Measurements from ENCODE around the gene ING3. TPM values are rescaled to one million over a fixed set of nuclear protein-coding genes. Genes with fewer than 3 reads are reported as not detected.

The ING3 gene
- total and polyA plus RNA-seq, 2 of the 8 experiments (the other 6 are each of a cell fraction or from before 2014, with no cell fraction given) = 6.0 to 17.7 TPM

GRCh38 chr7:121002757-121003200, 52.2 kb downstream of the ING3 start:
- ChIA-PET CTCF (ENCODE audit: partially characterized antibody) (interaction anchor here (0.9 to 3.3 kb wide), 2 partner anchors 14 to 16 kb away, joined by 3 to 16 read pairs; partner anchors contain the start of gene CPED1), POLR2A (ENCODE audit: partially characterized antibody) (interaction anchor here (0.9 kb wide), 1 partner anchor 100 kb away, joined by 4 read pairs; no protein-coding TSS in a partner anchor)
- Histone ChIP-seq H3K4me3 (ENCODE audit: extremely low read depth in 1 of 4, insufficient read depth in 2 of 4, low read depth in 3 of 4, low read length in 4 of 4) (no peak overlapping the region), H2BK15ac (ENCODE audit: low read length) (no peak overlapping the region), H2BK120ac (replicated peaks; ENCODE audit: low read depth, low read length) (no peak overlapping the region), H3K27ac (ENCODE audit: low read depth, low read length) (no peak overlapping the region), H4K8ac (ENCODE audit: extremely low read depth, insufficient read depth, low read length) (no peak overlapping the region), H4K5ac (ENCODE audit: insufficient read length, low read depth, low read length) (no peak overlapping the region), H2BK20ac (ENCODE audit: low read length) (no peak overlapping the region), H3K18ac (ENCODE audit: extremely low read depth, low read length) (no peak overlapping the region), H3K56ac (replicated peaks; ENCODE audit: insufficient read length, low read depth, low read length) (no peak overlapping the region), H2BK5ac (ENCODE audit: low read depth, low read length) (no peak overlapping the region), H3K79me2 (ENCODE audit: control insufficient read depth in 1 of 2, insufficient read depth in 2 of 2, low read length in 2 of 2) (no peaks in the 10 kb centered on the region), H3K27me3 (replicated peaks in 1 of 4; ENCODE audit: control insufficient read depth in 3 of 4, extremely low read depth in 1 of 4, insufficient read depth in 3 of 4, low read length in 3 of 4) (no peaks in the 10 kb centered on the region), H3K4me2 (ENCODE audit: insufficient read depth in 1 of 2, low read depth in 2 of 2, low read length in 2 of 2) (no peak overlapping the region), H3K23ac (ENCODE audit: insufficient read length) (no peak overlapping the region), H2AK5ac (ENCODE audit: low read depth, low read length) (no peak overlapping the region), H3K9ac (replicated peaks in 1 of 4; ENCODE audit: extremely low read depth in 1 of 4, low read depth in 3 of 4, low read length in 3 of 4) (no peak overlapping the region), H3K9me3 (ENCODE audit: insufficient read depth in 2 of 2, low read depth in 1 of 2, low read length in 1 of 2) (no peaks in the 10 kb centered on the region), H3K23me2 (ENCODE audit: low read depth, low read length) (no peaks in the 10 kb centered on the region), H3K4me1 (replicated peaks in 1 of 4; ENCODE audit: control insufficient read depth in 3 of 4, insufficient read depth in 4 of 4, low read length in 3 of 4) (peaks cover 0 to 2% (median 0%) of the 10 kb centered on the region in 4 experiments; a peak in 3 of 7 replicates), H2AFZ (ENCODE audit: low read length) (no peak overlapping the region), H3K79me1 (ENCODE audit: low read depth, low read length) (no peaks in the 10 kb centered on the region), H2BK12ac (ENCODE audit: low read depth, low read length) (no peak overlapping the region), H4K20me1 (replicated peaks in 1 of 2; ENCODE audit: control insufficient read depth in 1 of 2, insufficient read depth in 2 of 2, low read length in 2 of 2) (no peaks in the 10 kb centered on the region), H4K91ac (replicated peaks; ENCODE audit: insufficient read length, low read length) (no peak overlapping the region), H3K14ac (ENCODE audit: insufficient read length) (no peak overlapping the region), H3K36me3 (ENCODE audit: control insufficient read depth in 2 of 4, insufficient read depth in 4 of 4, low read length in 3 of 4) (no peaks in the 10 kb centered on the region), H3K4ac (replicated peaks; ENCODE audit: insufficient read length, low read depth, low read length) (no peak overlapping the region)
- DNase-seq (ENCODE audit: low read depth in 1 of 2, low spot score in 2 of 2) (no peak), FAIRE-seq (no peak)
- TF ChIP-seq TEAD4 (IDR thresholded peaks at IDR 0.05; ENCODE audit: low read depth, low read length) = no peak
- TF ChIP-seq KDM4A (IDR thresholded peaks at IDR 0.05; ENCODE audit: low read depth, low read length, severe bottlenecking) = no peak
- TF ChIP-seq EGR1 (IDR thresholded peaks at IDR 0.05; ENCODE audit: borderline replicate concordance, low read depth, low read length) = no peak
- TF ChIP-seq NANOG (IDR thresholded peaks at IDR 0.05; ENCODE audit: insufficient read depth, low read depth, low read length, poor library complexity, severe bottlenecking) = no peak
- no peak for TF ChIP-seq ZNF274 (IDR thresholded peaks at IDR 0.05; ENCODE audit: borderline replicate concordance, extremely low read depth, low read length)
- TF ChIP-seq SUZ12 (IDR thresholded peaks at IDR 0.05; ENCODE audit: low read length) = no peak
- TF ChIP-seq MAFK (IDR thresholded peaks at IDR 0.05; ENCODE audit: low read depth, low read length) = no peak
- no peak for TF ChIP-seq ATF3 (IDR thresholded peaks at IDR 0.05; ENCODE audit: insufficient read depth, low read depth, low read length)
- TF ChIP-seq ATF2 (IDR thresholded peaks at IDR 0.05; ENCODE audit: low read length) = no peak
- TF ChIP-seq SAP30 (IDR thresholded peaks at IDR 0.05; ENCODE audit: insufficient read depth, insufficient replicate concordance, low read length) = no peak
- no peak for TF ChIP-seq TCF12 (IDR thresholded peaks at IDR 0.05; ENCODE audit: low read depth, low read length)
- WGBS, 2 experiments (ENCODE audit: extremely low coverage in 1 of 2, insufficient coverage in 1 of 2, insufficient read length in 1 of 2, insufficient replicate concordance in 2 of 2, low coverage in 1 of 2, low lambda C conversion rate in 2 of 2, missing lambda C conversion rate in 1 of 2) = 90% methylated on average over 5 of the region's 5 CpGs; no CpG with 5 or more reads in 1 of the 2 experiments
